ENCODE results near the gene ANKS1B.
"Not testable (repeated sequence)": the region's sequence is repeated elsewhere in the genome, so short reads cannot be mapped to it uniquely, and the experiment has no call there.

ANKS1B gene

GRCh38 chr12:98838231-98838647 is 1146.5 kb downstream of the ANKS1B start:
- Histone ChIP-seq H3K27ac (ENCODE audit: low read depth in 2 of 2, low read length in 2 of 2) (no peak overlapping the region), H3K9ac (ENCODE audit: low read depth in 1 of 2, low read length in 2 of 2) (no peak overlapping the region), H3K36me3 (ENCODE audit: control insufficient read depth in 2 of 2, insufficient read depth in 2 of 2, low read length in 2 of 2) (no peaks in the 10 kb centered on the region), H3K4me1 (ENCODE audit: control insufficient read depth in 2 of 2, insufficient read depth in 2 of 2, low read length in 2 of 2) (no peaks in the 10 kb centered on the region), H3K9me3 (ENCODE audit: control insufficient read depth in 2 of 2, low read length in 2 of 2) (no peaks in the 10 kb centered on the region), H3K4me3 (ENCODE audit: low read length in 2 of 2) (no peak overlapping the region), H3K27me3 (ENCODE audit: control insufficient read depth in 2 of 2, insufficient read depth in 2 of 2, low read length in 2 of 2) (no peaks in the 10 kb centered on the region)

- not testable (repeated sequence) for H3K36me3 ChIP-seq (ENCODE audit: control insufficient read depth in 2 of 2, insufficient read depth in 2 of 2, low read length in 2 of 2); H3K27ac ChIP-seq (ENCODE audit: low read depth in 2 of 2, low read length in 2 of 2); H3K9ac ChIP-seq (ENCODE audit: low read depth in 1 of 2, low read length in 2 of 2); H3K9me3 ChIP-seq (ENCODE audit: control insufficient read depth in 2 of 2, low read length in 2 of 2); H3K4me3 ChIP-seq (ENCODE audit: low read length in 2 of 2); H3K27me3 ChIP-seq (ENCODE audit: control insufficient read depth in 2 of 2, insufficient read depth in 2 of 2, low read length in 2 of 2); H3K4me1 ChIP-seq (ENCODE audit: control insufficient read depth in 2 of 2, insufficient read depth in 2 of 2, low read length in 2 of 2)
These were observed 1147.5 kb downstream of the ANKS1B start for GRCh38 chr12:98837134-98837752.

GRCh38 chr12:98830657-98831056 is 1154.1 kb downstream of the ANKS1B start:
- H3K27ac ChIP-seq (ENCODE audit: low read depth in 2 of 2, low read length in 2 of 2), result no peak overlapping the region
- no peaks in the 10 kb centered on the region for H3K9me3 ChIP-seq (ENCODE audit: control insufficient read depth in 2 of 2, low read length in 2 of 2)
- no peaks in the 10 kb centered on the region for H3K4me1 ChIP-seq (ENCODE audit: control insufficient read depth in 2 of 2, insufficient read depth in 2 of 2, low read length in 2 of 2)
- no peaks in the 10 kb centered on the region for H3K36me3 ChIP-seq (ENCODE audit: control insufficient read depth in 2 of 2, insufficient read depth in 2 of 2, low read length in 2 of 2)
- no peaks in the 10 kb centered on the region for H3K27me3 ChIP-seq (ENCODE audit: control insufficient read depth in 2 of 2, insufficient read depth in 2 of 2, low read length in 2 of 2)
- no peak overlapping the region for H3K9ac ChIP-seq (ENCODE audit: low read depth in 1 of 2, low read length in 2 of 2)
- no peak overlapping the region for H3K4me3 ChIP-seq (ENCODE audit: low read length in 2 of 2)

- H3K27me3 ChIP-seq (ENCODE audit: control insufficient read depth in 2 of 2, insufficient read depth in 2 of 2, low read length in 2 of 2), result no peaks in the 10 kb centered on the region
These were observed 1155.7 kb downstream of the ANKS1B start for GRCh38 chr12:98828802-98829600.

GRCh38 chr12:98823012-98823411 is 1161.7 kb downstream of the ANKS1B start:
- H3K27me3 ChIP-seq (ENCODE audit: control insufficient read depth in 2 of 2, insufficient read depth in 2 of 2, low read length in 2 of 2), result no peaks in the 10 kb centered on the region
- H3K9ac ChIP-seq (ENCODE audit: low read depth in 1 of 2, low read length in 2 of 2), result no peak overlapping the region
- no peaks in the 10 kb centered on the region for H3K4me1 ChIP-seq (ENCODE audit: control insufficient read depth in 2 of 2, insufficient read depth in 2 of 2, low read length in 2 of 2)
- H3K9me3 ChIP-seq (ENCODE audit: control insufficient read depth in 2 of 2, low read length in 2 of 2), result no peaks in the 10 kb centered on the region
- H3K36me3 ChIP-seq (ENCODE audit: control insufficient read depth in 2 of 2, insufficient read depth in 2 of 2, low read length in 2 of 2), result no peaks in the 10 kb centered on the region
- no peak overlapping the region for H3K4me3 ChIP-seq (ENCODE audit: low read length in 2 of 2)
- no peak overlapping the region for H3K27ac ChIP-seq (ENCODE audit: low read depth in 2 of 2, low read length in 2 of 2)

More at GRCh38 chr12:98828802-98829600, 1155.7 kb downstream of the ANKS1B start:
- no peaks in the 10 kb centered on the region for H3K9me3 ChIP-seq (ENCODE audit: control insufficient read depth in 2 of 2, low read length in 2 of 2)
- H3K36me3 ChIP-seq (ENCODE audit: control insufficient read depth in 2 of 2, insufficient read depth in 2 of 2, low read length in 2 of 2), result no peaks in the 10 kb centered on the region
- H3K9ac ChIP-seq (ENCODE audit: low read depth in 1 of 2, low read length in 2 of 2), result no peak overlapping the region
- H3K27ac ChIP-seq (ENCODE audit: low read depth in 2 of 2, low read length in 2 of 2), result no peak overlapping the region
- H3K4me3 ChIP-seq (ENCODE audit: low read length in 2 of 2), result no peak overlapping the region
- H3K4me1 ChIP-seq (ENCODE audit: control insufficient read depth in 2 of 2, insufficient read depth in 2 of 2, low read length in 2 of 2), result no peaks in the 10 kb centered on the region

- Histone ChIP-seq H3K4me1 (ENCODE audit: control insufficient read depth in 2 of 2, insufficient read depth in 2 of 2, low read length in 2 of 2) (no peaks in the 10 kb centered on the region), H3K9ac (ENCODE audit: low read depth in 1 of 2, low read length in 2 of 2) (no peak overlapping the region), H3K4me3 (ENCODE audit: low read length in 2 of 2) (no peak overlapping the region), H3K36me3 (ENCODE audit: control insufficient read depth in 2 of 2, insufficient read depth in 2 of 2, low read length in 2 of 2) (no peaks in the 10 kb centered on the region), H3K27me3 (ENCODE audit: control insufficient read depth in 2 of 2, insufficient read depth in 2 of 2, low read length in 2 of 2) (no peaks in the 10 kb centered on the region), H3K9me3 (ENCODE audit: control insufficient read depth in 2 of 2, low read length in 2 of 2) (no peaks in the 10 kb centered on the region), H3K27ac (ENCODE audit: low read depth in 2 of 2, low read length in 2 of 2) (no peak overlapping the region)
These were observed 1162.9 kb downstream of the ANKS1B start for GRCh38 chr12:98821866-98822265.

GRCh38 chr12:98821232-98821631 is 1163.5 kb downstream of the ANKS1B start:
- no peak overlapping the region for H3K4me3 ChIP-seq (ENCODE audit: low read length in 2 of 2)
- no peaks in the 10 kb centered on the region for H3K36me3 ChIP-seq (ENCODE audit: control insufficient read depth in 2 of 2, insufficient read depth in 2 of 2, low read length in 2 of 2)
- no peak overlapping the region for H3K27ac ChIP-seq (ENCODE audit: low read depth in 2 of 2, low read length in 2 of 2)
- H3K27me3 ChIP-seq (ENCODE audit: control insufficient read depth in 2 of 2, insufficient read depth in 2 of 2, low read length in 2 of 2), result no peaks in the 10 kb centered on the region
- no peaks in the 10 kb centered on the region for H3K4me1 ChIP-seq (ENCODE audit: control insufficient read depth in 2 of 2, insufficient read depth in 2 of 2, low read length in 2 of 2)
- H3K9ac ChIP-seq (ENCODE audit: low read depth in 1 of 2, low read length in 2 of 2), result no peak overlapping the region
- H3K9me3 ChIP-seq (ENCODE audit: control insufficient read depth in 2 of 2, low read length in 2 of 2), result no peaks in the 10 kb centered on the region

GRCh38 chr12:98819821-98820404 is 1164.8 kb downstream of the ANKS1B start:
- no peak overlapping the region for H3K9ac ChIP-seq (ENCODE audit: low read depth in 1 of 2, low read length in 2 of 2)
- H3K4me1 ChIP-seq (ENCODE audit: control insufficient read depth in 2 of 2, insufficient read depth in 2 of 2, low read length in 2 of 2), result no peaks in the 10 kb centered on the region
- H3K4me3 ChIP-seq (ENCODE audit: low read length in 2 of 2), result no peak overlapping the region
- H3K27ac ChIP-seq (ENCODE audit: low read depth in 2 of 2, low read length in 2 of 2), result no peak overlapping the region
- H3K36me3 ChIP-seq (ENCODE audit: control insufficient read depth in 2 of 2, insufficient read depth in 2 of 2, low read length in 2 of 2), result no peaks in the 10 kb centered on the region
- H3K27me3 ChIP-seq (ENCODE audit: control insufficient read depth in 2 of 2, insufficient read depth in 2 of 2, low read length in 2 of 2), result no peaks in the 10 kb centered on the region
- no peaks in the 10 kb centered on the region for H3K9me3 ChIP-seq (ENCODE audit: control insufficient read depth in 2 of 2, low read length in 2 of 2)

- Histone ChIP-seq H3K9me3 (ENCODE audit: control insufficient read depth in 2 of 2, low read length in 2 of 2) (no peaks in the 10 kb centered on the region), H3K4me3 (ENCODE audit: low read length in 2 of 2) (no peak overlapping the region), H3K27me3 (ENCODE audit: control insufficient read depth in 2 of 2, insufficient read depth in 2 of 2, low read length in 2 of 2) (no peaks in the 10 kb centered on the region), H3K27ac (ENCODE audit: low read depth in 2 of 2, low read length in 2 of 2) (no peak overlapping the region), H3K4me1 (ENCODE audit: control insufficient read depth in 2 of 2, insufficient read depth in 2 of 2, low read length in 2 of 2) (no peaks in the 10 kb centered on the region), H3K9ac (ENCODE audit: low read depth in 1 of 2, low read length in 2 of 2) (no peak overlapping the region), H3K36me3 (ENCODE audit: control insufficient read depth in 2 of 2, insufficient read depth in 2 of 2, low read length in 2 of 2) (no peaks in the 10 kb centered on the region)
These were observed 1165.7 kb downstream of the ANKS1B start for GRCh38 chr12:98819071-98819470.

GRCh38 chr12:98818239-98818638 is 1166.5 kb downstream of the ANKS1B start:
- no peak overlapping the region for H3K9ac ChIP-seq (ENCODE audit: low read depth in 1 of 2, low read length in 2 of 2)
- no peaks in the 10 kb centered on the region for H3K36me3 ChIP-seq (ENCODE audit: control insufficient read depth in 2 of 2, insufficient read depth in 2 of 2, low read length in 2 of 2)
- no peaks in the 10 kb centered on the region for H3K4me1 ChIP-seq (ENCODE audit: control insufficient read depth in 2 of 2, insufficient read depth in 2 of 2, low read length in 2 of 2)
- H3K27ac ChIP-seq (ENCODE audit: low read depth in 2 of 2, low read length in 2 of 2), result no peak overlapping the region
- no peaks in the 10 kb centered on the region for H3K27me3 ChIP-seq (ENCODE audit: control insufficient read depth in 2 of 2, insufficient read depth in 2 of 2, low read length in 2 of 2)
- no peak overlapping the region for H3K4me3 ChIP-seq (ENCODE audit: low read length in 2 of 2)
- no peaks in the 10 kb centered on the region for H3K9me3 ChIP-seq (ENCODE audit: control insufficient read depth in 2 of 2, low read length in 2 of 2)

Measured in mucosa of rectum (tissue), 2 donors.